GM12801 (cell line): Measurements from ENCODE around the gene ITGA3.

Experiments
- CTCF ChIP-seq: IDR thresholded peaks from one replicate; pipeline ENCODE4 v1.5.1; 2011; ENCODE audit warnings: control low read depth; ENCODE audit not compliant: insufficient read length; ENCODE audit errors: extremely low read depth

ITGA3 gene

GRCh38 chr17:50090071-50090470 is 34.2 kb downstream of the ITGA3 start:
- no peak for TF ChIP-seq CTCF

- no peak for TF ChIP-seq CTCF
These were observed 35.3 kb downstream of the ITGA3 start for GRCh38 chr17:50090971-50091917.

- no peak for TF ChIP-seq CTCF
These were observed 36.0 kb downstream of the ITGA3 start for GRCh38 chr17:50091918-50092285.

- no peak for TF ChIP-seq CTCF
These were observed 37.3 kb downstream of the ITGA3 start for GRCh38 chr17:50093246-50093645.

GRCh38 chr17:50093807-50094206 is 37.9 kb downstream of the ITGA3 start:
- TF ChIP-seq CTCF = no peak

- no peak for TF ChIP-seq CTCF
These were observed 38.4 kb downstream of the ITGA3 start for GRCh38 chr17:50094243-50094752.

GRCh38 chr17:50094753-50095619 is 39.1 kb downstream of the ITGA3 start, which contains the start of gene PDK2:
Gene PDK2, plus strand, starts transcription at chr17:50095351. Its CDS starts 85 bp downstream, at chr17:50095436.
- no peak for TF ChIP-seq CTCF
